Nucleus accumbens (tissue), 56 donors: ENCODE results near the gene PLXNB3.
A peak's percentile ranks its signal among the peaks of the same experiment; 100 is the strongest.
"Not testable (repeated sequence)": the region's sequence is repeated elsewhere in the genome, so short reads cannot be mapped to it uniquely, and the experiment has no call there.

Source experiments
- DNase-seq, 56 donors: peaks; one replicate each; lab custom pipeline; 2025; lab: John Stamatoyannopoulos, UW

PLXNB3 gene

GRCh38 chrX:153731845-153732215 is 32.2 kb upstream of the PLXNB3 start:
- DNase-seq, result no peak

- DNase-seq, result no peak
Measured at GRCh38 chrX:153732401-153732800, 31.6 kb upstream of the PLXNB3 start.

- no peak for DNase-seq
Measured at GRCh38 chrX:153733651-153734240, 30.3 kb upstream of the PLXNB3 start.

- no peak for DNase-seq
Measured at GRCh38 chrX:153734871-153735270, 29.2 kb upstream of the PLXNB3 start.

GRCh38 chrX:153735274-153735673 is 28.8 kb upstream of the PLXNB3 start:
- DNase-seq, result no peak

- DNase-seq, result no peak
Measured at GRCh38 chrX:153736071-153736820, 27.8 kb upstream of the PLXNB3 start.

- no peak for DNase-seq
Measured at GRCh38 chrX:153736871-153737441, 27.1 kb upstream of the PLXNB3 start.

- DNase-seq, result no peak
Measured at GRCh38 chrX:153738056-153738605, 25.9 kb upstream of the PLXNB3 start.

GRCh38 chrX:153739754-153740486 is 24.1 kb upstream of the PLXNB3 start:
- no peak for DNase-seq

GRCh38 chrX:153740631-153741222 is 23.3 kb upstream of the PLXNB3 start:
- DNase-seq, result no peak

- no peak for DNase-seq
Measured at GRCh38 chrX:153741446-153741845, 22.6 kb upstream of the PLXNB3 start.

- not testable (repeated sequence) for DNase-seq
Measured at GRCh38 chrX:153742111-153742510, 21.9 kb upstream of the PLXNB3 start.

GRCh38 chrX:153742796-153743467 is 21.1 kb upstream of the PLXNB3 start:
- not testable (repeated sequence) for DNase-seq

GRCh38 chrX:153743468-153744209 is 20.4 kb upstream of the PLXNB3 start:
- not testable (repeated sequence) for DNase-seq

GRCh38 chrX:153744210-153745066 is 19.6 kb upstream of the PLXNB3 start:
- peak in 9 of 56 donors; percentile 8 to 30 (median 23) for DNase-seq

- not testable (repeated sequence) for DNase-seq
Measured at GRCh38 chrX:153745067-153745433, 19.0 kb upstream of the PLXNB3 start.

- DNase-seq, result no peak
Measured at GRCh38 chrX:153746359-153746758, 17.7 kb upstream of the PLXNB3 start.

- not testable (repeated sequence) for DNase-seq
Measured at GRCh38 chrX:153746991-153747390, 17.1 kb upstream of the PLXNB3 start.
